GM18511 (cell line): ENCODE measurements around the gene CDC42BPA.
"Not testable (repeated sequence)": the region's sequence is repeated elsewhere in the genome, so short reads cannot be mapped to it uniquely, and the experiment has no call there.

Source experiments
- ATAC-seq: cut with Tn5 transposase; IDR thresholded peaks from one replicate; pipeline ENCODE4 v1.9.1; 2021; ENCODE audit warnings: mild to moderate bottlenecking, moderate library complexity; ENCODE audit not compliant: unreplicated experiment

The CDC42BPA gene

GRCh38 chr1:226972931-226973330 is 345.4 kb downstream of the CDC42BPA start:
- ATAC-seq: no peak

GRCh38 chr1:226971765-226972164 is 346.5 kb downstream of the CDC42BPA start:
- ATAC-seq: no peak

DNA sequence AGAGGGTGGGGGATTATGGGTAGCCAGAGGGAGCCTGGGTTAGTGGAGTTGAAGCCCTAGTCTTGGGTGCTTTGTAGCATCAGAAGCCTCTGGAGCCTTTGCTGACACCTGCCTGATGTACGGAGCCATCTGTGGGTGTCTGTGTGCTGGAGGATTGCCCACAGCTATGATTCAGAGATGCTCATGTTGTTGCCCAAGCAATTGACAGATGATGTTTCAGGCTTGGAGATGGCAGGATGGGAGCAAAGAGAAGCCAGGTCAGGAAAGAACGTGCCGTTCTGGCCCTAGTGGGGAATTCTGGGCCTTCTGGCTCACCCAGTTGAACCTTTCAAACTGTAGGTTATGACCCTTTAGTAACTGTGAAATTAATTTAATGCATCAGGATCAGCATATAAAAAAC is 350.6 kb downstream of the CDC42BPA start:
- no peak for ATAC-seq

DNA sequence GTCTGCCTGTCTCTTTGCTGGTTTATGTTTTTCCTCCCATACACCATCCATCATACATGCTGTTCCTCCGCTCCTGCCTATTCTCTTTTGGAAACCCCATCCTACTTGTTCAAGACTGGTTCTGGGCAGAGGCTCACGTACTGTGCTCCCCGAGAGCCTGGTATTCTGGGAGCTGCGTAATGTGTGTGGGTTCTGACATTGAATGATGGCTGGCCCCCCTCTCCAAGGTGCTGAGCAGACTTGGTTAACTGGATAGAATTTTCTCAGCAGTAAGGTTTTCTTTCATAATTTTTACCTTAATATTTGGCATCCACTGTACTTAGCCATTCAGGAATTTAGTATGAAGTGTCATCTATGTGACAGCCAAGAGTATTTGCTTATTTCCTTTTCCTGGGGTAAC is 351.6 kb downstream of the CDC42BPA start:
- ATAC-seq: no peak

DNA sequence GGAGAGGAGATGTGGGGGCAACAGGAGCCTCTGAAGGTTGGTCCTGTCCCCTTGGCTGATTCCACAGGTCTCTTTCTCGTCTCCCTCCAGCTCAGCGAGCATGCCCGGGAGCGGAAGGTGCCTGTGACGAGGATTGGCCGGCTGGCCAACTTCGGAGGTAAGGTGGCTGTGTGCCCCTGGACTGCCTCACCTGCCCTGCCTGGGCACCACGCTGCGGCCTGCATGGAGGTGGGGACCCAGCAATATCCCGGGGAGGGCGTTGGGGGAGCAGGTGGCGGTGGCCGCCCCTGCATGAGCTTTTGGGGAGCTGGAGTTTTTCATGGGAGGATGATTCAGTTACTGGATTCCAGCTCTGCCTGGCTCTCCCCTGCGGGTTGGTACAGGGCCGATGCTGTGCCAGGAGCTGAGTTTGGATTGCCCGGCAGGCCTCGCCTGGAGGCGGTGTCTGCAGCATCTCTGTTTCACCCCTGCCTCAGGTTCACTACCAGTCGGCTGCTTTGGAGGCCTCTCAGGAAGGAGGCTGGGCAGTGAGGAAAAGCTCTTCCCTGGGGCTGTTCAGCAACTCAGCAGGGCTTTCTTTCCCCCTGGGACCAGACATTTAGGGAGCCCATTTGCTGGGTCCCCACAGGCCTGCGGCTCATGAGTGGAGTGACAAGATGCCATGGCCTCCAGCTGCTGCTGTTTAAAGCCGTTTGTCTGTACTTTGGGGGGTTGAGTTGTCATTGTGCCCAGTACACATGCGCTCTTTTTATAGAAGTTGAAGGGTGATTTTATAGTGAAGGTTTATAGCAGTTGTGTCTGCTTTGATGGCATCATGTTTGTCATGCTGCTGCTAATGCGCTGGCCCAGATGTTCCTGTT is 352.5 kb downstream of the CDC42BPA start:
- no peak for ATAC-seq

GRCh38 chr1:226964611-226965486 is 353.4 kb downstream of the CDC42BPA start:
- ATAC-seq: no peak

DNA sequence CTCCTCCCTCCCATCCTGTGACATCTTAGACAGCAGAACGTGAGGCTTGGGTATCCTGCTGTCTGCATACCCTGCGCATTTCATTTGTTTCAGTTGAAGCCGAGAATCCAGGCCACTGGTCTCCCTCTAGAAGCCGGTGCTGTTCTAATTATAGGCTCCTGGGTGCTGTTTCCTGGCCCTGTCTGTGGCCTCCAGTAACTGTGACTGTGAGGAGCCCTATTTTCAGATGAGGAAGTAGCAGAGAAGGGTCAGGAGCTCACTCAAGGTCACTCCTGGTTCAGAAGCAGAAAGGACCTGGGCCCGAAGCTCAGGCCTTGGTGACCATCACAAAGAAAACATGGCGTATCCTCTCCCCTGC is 354.2 kb downstream of the CDC42BPA start:
- no peak for ATAC-seq

DNA sequence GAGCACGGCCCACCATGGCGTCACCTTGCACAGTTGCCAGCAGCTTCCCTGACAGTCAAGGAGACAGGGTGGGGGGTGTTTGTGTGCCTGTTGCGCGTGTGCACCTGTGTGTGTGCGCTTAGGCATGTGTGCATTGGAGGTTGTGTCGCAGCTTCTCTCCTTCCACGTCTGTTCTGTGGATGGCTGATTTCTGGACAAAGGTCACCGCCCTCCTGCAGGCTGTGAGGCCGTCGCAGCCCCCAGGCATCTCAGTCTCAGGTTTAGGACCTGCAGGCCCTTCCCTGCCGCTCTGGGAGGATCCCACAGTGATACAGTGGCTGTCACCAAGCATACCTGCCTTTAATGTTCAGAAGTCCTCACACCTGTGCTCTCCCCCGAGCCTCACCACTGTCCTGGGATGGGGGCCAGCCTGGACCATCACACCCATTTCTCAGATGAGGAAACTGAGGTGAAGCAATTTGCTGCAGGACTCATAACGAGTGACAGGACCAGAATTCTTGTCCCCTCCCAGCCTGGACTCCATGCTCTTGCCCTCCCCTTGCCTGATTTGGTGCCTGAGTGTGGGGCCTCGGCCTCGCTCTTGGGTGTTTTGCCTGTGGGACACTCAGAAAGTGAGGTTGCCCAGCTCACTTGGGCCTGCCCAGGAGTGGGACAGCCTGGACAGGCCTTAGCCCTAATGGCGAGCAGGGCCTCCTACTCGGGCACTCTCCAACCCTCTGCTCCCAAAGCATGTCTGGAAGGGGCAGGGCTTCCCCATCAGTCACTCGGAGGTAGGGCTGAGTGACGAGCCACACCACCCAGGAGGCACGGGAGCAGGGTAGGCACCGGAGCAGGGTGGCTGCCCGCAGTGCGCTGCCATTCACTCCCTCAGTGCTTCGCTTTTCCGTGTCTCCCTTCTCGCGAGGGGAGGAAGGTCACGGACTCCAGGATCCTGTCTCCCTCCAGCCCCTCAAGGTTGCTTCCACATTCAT is 355.6 kb downstream of the CDC42BPA start:
- ATAC-seq: no peak

DNA sequence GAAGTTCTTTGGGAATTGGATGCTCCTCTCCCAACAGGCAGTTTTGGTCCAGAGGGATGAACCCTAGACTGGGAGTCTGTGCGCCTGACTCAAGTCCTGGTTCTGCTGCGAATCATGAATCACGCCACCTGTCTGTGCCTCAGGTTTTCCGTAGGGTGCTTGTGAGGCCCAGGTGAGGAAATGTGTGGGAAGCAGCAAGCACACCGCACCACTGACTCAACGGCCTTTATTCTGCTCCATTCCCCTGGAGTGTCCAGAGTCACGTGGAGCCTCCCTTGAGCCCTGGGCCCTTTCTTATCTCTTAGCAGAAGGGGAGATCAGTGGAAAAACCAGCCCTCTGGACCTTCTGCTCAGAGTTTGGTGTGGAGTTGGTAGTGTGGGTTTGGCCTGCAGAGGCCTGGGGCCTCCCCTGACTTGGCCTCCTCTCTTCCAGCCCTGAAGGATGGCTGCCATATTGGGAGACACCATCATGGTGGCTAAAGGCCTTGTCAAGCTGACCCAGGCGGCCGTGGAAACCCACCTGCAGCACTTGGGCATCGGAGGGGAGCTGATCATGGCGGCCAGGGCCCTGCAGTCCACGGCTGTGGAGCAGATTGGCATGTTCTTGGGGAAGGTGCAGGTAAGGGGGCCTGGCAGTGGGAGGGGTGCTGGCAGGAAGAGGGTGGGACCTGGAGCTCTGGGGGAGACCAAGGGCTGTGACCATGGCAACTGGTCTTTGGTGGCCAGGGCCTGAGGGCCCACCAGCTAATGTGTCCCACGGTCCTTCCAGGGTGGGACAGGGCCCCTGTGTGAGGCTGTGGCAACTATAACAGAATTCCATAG is 357.1 kb downstream of the CDC42BPA start:
- no peak for ATAC-seq

- ATAC-seq: no peak
Measured at GRCh38 chr1:226960256-226960655, 358.0 kb downstream of the CDC42BPA start.

DNA sequence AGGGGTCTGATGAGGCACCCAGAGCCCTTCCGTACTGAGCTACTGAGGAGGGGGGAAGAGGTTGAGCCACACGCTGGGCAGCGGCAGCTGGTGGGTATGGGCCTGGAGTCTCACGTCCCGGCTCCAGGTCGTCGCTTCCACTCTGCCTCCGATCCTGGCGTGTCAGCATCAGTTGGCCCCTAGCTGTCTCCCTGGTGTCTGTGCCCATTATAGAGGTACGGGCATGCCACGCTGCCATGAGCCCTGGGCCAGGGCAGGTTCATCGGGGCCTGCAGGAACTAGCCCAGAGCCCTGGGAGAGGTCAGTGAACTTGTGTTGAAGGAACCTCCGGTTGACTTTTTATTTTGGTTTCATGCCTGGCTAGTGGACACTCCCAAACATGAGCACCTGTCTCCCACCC is 360.0 kb downstream of the CDC42BPA start:
- ATAC-seq: no peak

DNA sequence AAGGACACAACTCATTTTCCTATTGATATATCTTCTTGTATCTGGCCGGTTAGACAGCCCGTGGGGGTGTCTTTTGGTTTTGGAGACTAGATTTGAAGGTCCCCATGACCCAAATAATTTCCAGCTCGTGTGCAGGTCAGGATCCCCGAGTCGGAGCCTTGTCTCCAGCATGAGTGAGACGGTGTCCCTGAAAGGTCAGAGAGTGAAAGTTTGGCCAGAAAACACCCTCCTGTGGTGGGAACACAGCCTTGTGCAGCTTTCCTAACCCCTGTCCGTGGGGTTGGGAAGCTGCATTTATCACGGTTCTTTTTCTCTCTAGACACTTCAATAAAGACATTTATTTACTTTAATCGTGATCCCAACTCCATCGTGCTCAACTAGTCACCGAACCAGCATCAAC is 360.6 kb downstream of the CDC42BPA start:
- ATAC-seq: no peak

DNA sequence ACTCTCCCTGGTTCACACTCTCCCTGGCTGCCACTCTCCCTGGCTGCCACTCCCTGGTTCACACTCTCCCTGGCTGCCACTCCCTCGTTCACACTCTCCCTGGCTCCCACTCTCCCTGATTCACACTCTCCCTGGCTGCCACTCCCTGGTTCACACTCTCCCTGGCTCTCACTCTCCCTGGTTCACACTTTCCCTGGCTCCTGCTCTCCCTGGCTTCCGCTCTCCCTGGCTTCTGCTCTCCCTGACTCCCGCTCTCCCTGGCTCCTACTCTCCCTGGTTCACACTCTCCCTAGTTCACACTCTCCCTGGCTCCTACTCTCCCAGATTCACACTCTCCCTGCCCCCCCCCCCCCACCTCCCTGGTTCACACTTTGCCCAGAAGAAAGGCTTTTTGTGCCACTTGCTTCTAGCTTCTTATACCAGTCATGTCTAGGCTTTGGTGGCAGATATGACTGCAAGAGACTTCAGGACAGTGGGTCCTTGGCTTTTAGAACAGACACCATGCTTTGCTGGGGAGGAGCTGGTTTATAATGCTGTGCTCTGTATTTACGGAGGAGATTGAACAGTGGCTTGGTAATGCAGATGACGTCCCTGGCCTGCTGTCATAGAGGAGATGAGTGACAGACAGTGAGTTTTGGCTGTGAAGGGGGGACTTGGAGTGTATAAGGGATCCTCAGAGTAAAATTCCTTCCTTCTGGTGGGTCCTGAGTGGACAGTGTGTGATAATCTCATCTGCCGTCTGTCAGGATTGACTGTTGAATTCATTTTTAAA is 361.2 kb downstream of the CDC42BPA start:
- ATAC-seq: no peak

- not testable (repeated sequence) for ATAC-seq
Measured at GRCh38 chr1:226955857-226956256, 362.4 kb downstream of the CDC42BPA start.

DNA sequence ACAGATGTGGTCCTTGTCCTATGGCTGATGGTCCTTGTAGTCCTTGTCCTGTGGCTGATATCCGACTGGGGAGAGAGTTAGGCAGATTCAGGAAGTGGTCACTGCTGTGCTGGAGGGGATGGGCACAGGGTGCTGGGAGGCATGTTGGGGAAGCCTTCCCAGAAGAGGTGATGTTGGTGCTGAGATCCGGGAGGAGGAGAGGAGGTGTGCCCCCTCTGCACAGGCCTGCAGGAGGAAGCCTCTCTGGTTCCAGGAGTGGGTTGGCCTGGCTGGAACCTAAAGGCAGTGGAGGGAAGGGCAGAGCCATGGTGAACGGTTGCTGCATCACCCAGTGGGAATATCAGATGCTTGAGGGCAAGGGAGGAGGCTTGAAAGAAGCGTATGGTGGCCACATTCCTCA is 363.5 kb downstream of the CDC42BPA start:
- no peak for ATAC-seq

- ATAC-seq: no peak
Measured at GRCh38 chr1:226954337-226954736, 364.0 kb downstream of the CDC42BPA start.

- no peak for ATAC-seq
Measured at GRCh38 chr1:226953175-226953800, 365.0 kb downstream of the CDC42BPA start.

DNA sequence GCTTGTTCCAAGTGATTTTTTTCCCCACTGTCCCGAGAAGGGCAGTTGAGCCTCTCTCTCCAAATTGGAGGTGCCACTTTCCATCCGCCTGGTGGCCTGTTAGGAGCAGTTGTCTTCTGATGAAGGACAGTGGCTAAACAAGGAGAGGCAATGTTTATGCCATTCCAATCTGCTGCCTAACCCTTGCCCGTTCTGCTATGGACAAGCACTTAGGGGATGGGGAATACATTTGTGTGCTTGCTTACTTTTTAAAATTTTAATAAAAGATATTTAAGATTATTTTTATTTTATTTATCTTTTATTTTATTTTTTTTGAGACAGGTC is 366.2 kb downstream of the CDC42BPA start:
- no peak for ATAC-seq
